ENCODE measurements around the gene POU6F1.
"Not testable (repeated sequence)": the region's sequence is repeated elsewhere in the genome, so short reads cannot be mapped to it uniquely, and the experiment has no call there.

The POU6F1 gene

GRCh38 chr12:51217968-51218606, at the start of gene POU6F1:
TSS of gene POU6F1 (minus strand) at chr12:51218062. CDS start at chr12:51206836, 11,226 bp downstream.
- peak within 1 kb of the TSS; percentile 97 for H3K27ac ChIP-seq
- TF ChIP-seq ZFX (IDR thresholded peaks at IDR 0.05; ENCODE audit: borderline replicate concordance) (no peak), CTCF (IDR thresholded peaks at IDR 0.05) (peak; percentile 80)

- no peak overlapping the region for H3K27ac ChIP-seq
- no peak for TF ChIP-seq ZFX (IDR thresholded peaks at IDR 0.05; ENCODE audit: borderline replicate concordance)
- no peak for TF ChIP-seq CTCF (IDR thresholded peaks at IDR 0.05)
Observed at GRCh38 chr12:51265024-51265423, 47.2 kb upstream of the POU6F1 start.

GRCh38 chr12:51264297-51264696, 46.4 kb upstream of the POU6F1 start:
- TF ChIP-seq ZFX (IDR thresholded peaks at IDR 0.05; ENCODE audit: borderline replicate concordance) (no peak), CTCF (IDR thresholded peaks at IDR 0.05) (no peak)
- H3K27ac ChIP-seq, result no peak overlapping the region

GRCh38 chr12:51263341-51263740, 45.5 kb upstream of the POU6F1 start:
- TF ChIP-seq ZFX (IDR thresholded peaks at IDR 0.05; ENCODE audit: borderline replicate concordance) (no peak), CTCF (IDR thresholded peaks at IDR 0.05) (no peak)
- no peak overlapping the region for H3K27ac ChIP-seq

- TF ChIP-seq ZFX (IDR thresholded peaks at IDR 0.05; ENCODE audit: borderline replicate concordance) (no peak), CTCF (IDR thresholded peaks at IDR 0.05) (peak; percentile 40)
- H3K27ac ChIP-seq, result no peak overlapping the region
Observed at GRCh38 chr12:51262758-51263177, 44.9 kb upstream of the POU6F1 start.

GRCh38 chr12:51259600-51259999, 41.7 kb upstream of the POU6F1 start:
- not testable (repeated sequence) for H3K27ac ChIP-seq

GRCh38 chr12:51254536-51254935, 36.7 kb upstream of the POU6F1 start:
- TF ChIP-seq CTCF (IDR thresholded peaks at IDR 0.05) (no peak), ZFX (IDR thresholded peaks at IDR 0.05; ENCODE audit: borderline replicate concordance) (no peak)
- H3K27ac ChIP-seq, result no peak overlapping the region

- TF ChIP-seq CTCF (IDR thresholded peaks at IDR 0.05) (no peak), ZFX (IDR thresholded peaks at IDR 0.05; ENCODE audit: borderline replicate concordance) (no peak)
- no peak overlapping the region for H3K27ac ChIP-seq
Observed at GRCh38 chr12:51253276-51253675, 35.4 kb upstream of the POU6F1 start.

Measured in 22Rv1 (cell line).